NCI-H2196 treated with DMSO at 0.1 percent for 48 hours (cell line): Measurements from ENCODE around the gene SYT11.
"Not testable (repeated sequence)": the region's sequence is repeated elsewhere in the genome, so short reads cannot be mapped to it uniquely, and the experiment has no call there.

ENCODE experiments used
- DNase-seq: peaks from one replicate; lab custom pipeline; 2025; ENCODE audit not compliant: unreplicated experiment; lab: John Stamatoyannopoulos, UW

Gene SYT11

GRCh38 chr1:155859881-155860871 is 809 bp downstream of the SYT11 start:
- DNase-seq: peak; percentile 65

GRCh38 chr1:155860970-155861510 is 1.7 kb downstream of the SYT11 start:
- no peak for DNase-seq

- DNase-seq: no peak
These were observed 2.5 kb downstream of the SYT11 start for GRCh38 chr1:155861896-155862295.

GRCh38 chr1:155864393-155864792 is 5.0 kb downstream of the SYT11 start:
- no peak for DNase-seq

GRCh38 chr1:155867766-155868165 is 8.4 kb downstream of the SYT11 start:
- no peak for DNase-seq

GRCh38 chr1:155871390-155871789 is 12.0 kb downstream of the SYT11 start:
- peak; percentile 32 for DNase-seq

GRCh38 chr1:155872527-155872926 is 13.2 kb downstream of the SYT11 start:
- DNase-seq: no peak

GRCh38 chr1:155873860-155874259 is 14.5 kb downstream of the SYT11 start:
- no peak for DNase-seq

GRCh38 chr1:155877945-155878344 is 18.6 kb downstream of the SYT11 start:
- no peak for DNase-seq

- DNase-seq: no peak
These were observed 20.9 kb downstream of the SYT11 start for GRCh38 chr1:155880251-155880650.

GRCh38 chr1:155880950-155881349 is 21.6 kb downstream of the SYT11 start:
- DNase-seq: no peak

- no peak for DNase-seq
These were observed 22.9 kb downstream of the SYT11 start for GRCh38 chr1:155882235-155882634.

GRCh38 chr1:155882766-155883165 is 23.4 kb downstream of the SYT11 start:
- DNase-seq: no peak

GRCh38 chr1:155884031-155884960 is 24.9 kb downstream of the SYT11 start:
- no peak for DNase-seq

GRCh38 chr1:155884982-155885381 is 25.6 kb downstream of the SYT11 start:
- DNase-seq: no peak

GRCh38 chr1:155888481-155888880 is 29.1 kb downstream of the SYT11 start:
- DNase-seq: no peak

GRCh38 chr1:155889566-155889965 is 30.2 kb downstream of the SYT11 start:
- no peak for DNase-seq

GRCh38 chr1:155890251-155890650 is 30.9 kb downstream of the SYT11 start:
- no peak for DNase-seq

- no peak for DNase-seq
These were observed 33.4 kb downstream of the SYT11 start for GRCh38 chr1:155892796-155893195.

GRCh38 chr1:155893389-155894142 is 34.2 kb downstream of the SYT11 start:
- no peak for DNase-seq

- not testable (repeated sequence) for DNase-seq
These were observed 36.2 kb downstream of the SYT11 start for GRCh38 chr1:155895617-155896016.
